GF-D8 (cell line): Measurements from ENCODE around the gene TMEM107.
"Not testable (repeated sequence)": the region's sequence is repeated elsewhere in the genome, so short reads cannot be mapped to it uniquely, and the experiment has no call there.

Experiments
- DNase-seq: peaks from one replicate; lab custom pipeline; 2025; lab: John Stamatoyannopoulos, UW

TMEM107 gene

DNA sequence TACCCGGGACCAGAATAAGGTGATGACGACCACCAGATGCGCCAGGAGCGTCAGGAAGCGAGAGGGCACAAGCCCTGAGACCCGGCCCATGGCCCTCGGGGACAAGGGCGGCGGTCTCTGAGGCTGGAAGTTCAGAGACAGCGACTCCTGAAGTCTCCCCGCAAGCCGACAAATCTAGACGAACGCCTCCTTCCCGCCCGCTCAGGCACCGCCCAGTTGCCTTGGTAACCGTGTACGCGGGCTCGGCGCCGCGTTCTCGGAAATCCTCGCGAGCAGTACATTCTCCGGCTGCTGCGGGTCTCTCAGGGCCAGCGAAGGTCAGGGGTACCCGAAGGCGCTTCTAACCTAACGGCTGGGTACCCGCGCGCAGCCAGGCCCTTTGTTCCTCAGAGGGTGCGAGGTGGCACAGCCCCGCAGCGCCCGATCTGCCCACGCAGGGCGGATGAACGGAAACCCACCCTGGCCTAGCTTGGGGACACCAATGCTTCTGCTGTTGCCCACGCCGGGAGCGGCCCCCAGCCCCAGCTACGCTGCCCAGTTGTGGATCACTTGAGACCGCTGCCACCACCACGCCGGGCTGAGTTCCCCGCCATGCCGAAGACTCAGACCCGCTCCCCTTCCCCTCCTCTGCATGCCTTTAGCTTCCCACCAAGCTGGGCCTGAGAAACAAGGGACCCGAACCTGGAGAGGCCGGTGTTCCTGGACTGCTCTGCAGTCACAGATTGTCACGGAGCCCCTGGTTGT is at the start of gene TMEM107:
Gene TMEM107 (minus strand): TSS at position 184 of the 744 bp plus-strand sequence. CDS start 94 bp downstream, at position 90.
- DNase-seq: peak; percentile 64

DNA sequence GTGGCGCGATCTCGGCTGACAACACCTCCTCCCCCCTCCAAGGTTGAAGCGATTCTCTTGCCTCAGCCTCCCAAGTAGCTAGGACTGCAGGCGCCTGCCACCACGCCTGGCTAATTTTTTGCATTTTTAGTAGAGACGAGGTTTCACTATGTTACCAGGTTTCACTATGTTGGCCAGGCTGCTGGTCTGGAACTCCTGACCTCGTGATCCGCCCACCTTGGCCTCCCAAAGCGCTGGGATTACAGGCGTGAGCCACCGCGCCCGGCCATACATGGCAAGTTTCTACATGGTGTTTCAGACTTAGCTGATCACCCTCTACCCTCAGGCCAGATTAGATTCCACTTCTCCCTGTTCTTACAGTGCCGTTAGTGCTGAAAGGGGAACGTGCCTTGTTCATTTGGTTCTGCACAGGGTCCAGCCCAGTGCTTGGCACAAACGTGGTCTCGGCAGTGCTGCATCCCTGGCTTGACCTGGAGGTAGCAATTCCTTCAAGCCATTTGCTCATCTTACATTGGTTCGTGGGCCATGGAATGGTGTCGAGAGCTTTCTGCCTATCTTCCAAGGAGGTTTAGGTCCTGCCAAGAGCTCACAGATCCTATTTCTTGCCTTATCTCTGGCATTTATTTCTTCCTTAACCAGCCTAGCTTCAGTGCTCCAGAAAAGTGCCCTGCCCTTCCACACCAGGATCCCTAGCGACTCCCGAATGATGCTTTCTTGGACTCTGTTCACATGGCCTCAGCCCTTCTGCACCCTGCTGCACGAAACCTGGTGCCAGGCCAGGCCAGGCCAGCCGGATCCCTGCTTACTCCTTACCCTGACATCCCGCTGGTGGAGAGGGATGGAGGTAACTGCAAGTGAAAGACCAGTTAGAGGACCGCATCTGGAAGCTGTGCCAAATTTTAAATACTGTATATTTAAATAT is 49.0 kb upstream of the TMEM107 start:
- DNase-seq: no peak

DNA sequence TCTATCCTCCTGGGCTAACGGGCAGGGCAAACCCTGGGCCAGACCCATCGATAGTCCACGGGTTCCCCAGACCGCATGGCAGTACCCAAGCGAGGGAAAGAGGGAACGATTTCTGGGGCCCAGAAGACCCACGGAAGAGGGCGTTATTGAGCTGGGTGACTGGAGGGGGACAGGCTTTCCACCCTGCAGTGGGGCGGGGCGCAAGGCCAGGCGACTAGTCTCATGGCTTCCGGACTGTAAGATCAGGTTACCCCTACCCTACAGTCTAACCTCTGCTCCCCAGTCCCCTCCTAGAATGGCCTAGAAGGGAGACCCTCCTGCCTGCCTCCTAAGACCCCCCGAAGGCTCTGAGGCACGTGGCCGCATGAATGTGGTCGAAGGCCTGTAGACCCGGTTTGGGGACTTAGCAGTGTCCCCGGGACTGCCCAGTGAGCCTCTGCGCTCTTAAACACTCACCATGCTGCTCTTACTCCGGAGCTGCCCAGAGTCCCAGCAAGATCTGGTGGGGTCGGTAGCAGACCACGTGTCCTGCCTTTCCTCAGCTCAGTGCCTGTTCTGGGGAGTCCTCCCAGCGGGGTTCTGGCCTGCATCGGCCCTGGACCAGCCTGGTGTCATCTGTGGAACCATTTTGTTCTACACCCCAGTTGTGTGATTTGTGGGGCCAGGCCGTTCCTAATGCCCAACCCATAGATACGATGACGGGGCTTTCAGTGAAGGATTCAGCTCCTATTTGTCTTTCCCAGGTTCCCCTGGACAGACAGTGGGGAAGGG is 47.4 kb upstream of the TMEM107 start:
- peak; percentile 51 for DNase-seq

DNA sequence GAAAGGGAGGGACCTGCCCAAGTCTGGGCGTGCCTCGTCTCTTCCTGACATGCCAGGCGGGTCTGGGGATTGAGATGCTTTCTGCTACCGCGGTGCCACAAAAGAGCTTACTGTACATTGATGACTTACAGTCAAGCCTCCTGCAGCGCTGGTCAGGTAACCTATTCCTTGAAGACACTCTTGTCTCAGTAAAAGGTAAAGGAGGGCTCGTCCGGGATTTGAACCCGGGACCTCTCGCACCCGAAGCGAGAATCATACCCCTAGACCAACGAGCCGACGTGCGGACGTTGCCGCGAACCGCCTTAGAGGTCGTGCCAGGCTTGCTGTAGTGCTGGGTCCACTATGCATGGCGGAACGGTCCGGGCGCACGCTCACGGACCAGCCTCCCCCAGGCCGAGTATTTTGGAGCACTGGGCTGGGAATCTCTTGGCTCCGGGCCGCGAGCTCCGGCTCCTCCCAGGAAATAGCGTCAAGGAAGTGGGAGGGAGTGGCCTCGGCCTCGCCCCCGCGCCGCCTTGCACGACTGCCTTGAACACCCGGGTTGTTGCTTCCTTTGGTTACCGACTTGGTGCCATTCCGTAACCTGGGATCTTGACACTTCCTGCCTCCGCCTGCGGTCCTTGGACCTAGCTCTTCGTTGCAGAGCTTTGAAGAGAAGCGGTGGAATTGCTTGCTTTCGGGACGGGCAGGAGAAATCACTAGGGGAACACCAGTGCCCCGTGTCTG is 46.6 kb upstream of the TMEM107 start:
- peak; percentile 70 for DNase-seq

DNA sequence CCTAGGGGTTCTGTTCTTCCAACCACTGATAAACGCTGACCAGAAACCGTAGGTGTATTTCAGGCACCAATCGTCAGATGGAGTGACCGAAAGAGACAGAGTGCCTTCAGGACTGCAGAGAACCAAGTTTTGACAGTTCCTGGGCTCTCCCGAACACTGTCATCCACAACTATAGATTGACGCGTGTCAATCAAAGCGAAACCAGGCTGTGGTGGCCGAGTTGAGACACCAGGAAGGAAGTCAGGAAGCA is 46.1 kb upstream of the TMEM107 start:
- DNase-seq: no peak

DNA sequence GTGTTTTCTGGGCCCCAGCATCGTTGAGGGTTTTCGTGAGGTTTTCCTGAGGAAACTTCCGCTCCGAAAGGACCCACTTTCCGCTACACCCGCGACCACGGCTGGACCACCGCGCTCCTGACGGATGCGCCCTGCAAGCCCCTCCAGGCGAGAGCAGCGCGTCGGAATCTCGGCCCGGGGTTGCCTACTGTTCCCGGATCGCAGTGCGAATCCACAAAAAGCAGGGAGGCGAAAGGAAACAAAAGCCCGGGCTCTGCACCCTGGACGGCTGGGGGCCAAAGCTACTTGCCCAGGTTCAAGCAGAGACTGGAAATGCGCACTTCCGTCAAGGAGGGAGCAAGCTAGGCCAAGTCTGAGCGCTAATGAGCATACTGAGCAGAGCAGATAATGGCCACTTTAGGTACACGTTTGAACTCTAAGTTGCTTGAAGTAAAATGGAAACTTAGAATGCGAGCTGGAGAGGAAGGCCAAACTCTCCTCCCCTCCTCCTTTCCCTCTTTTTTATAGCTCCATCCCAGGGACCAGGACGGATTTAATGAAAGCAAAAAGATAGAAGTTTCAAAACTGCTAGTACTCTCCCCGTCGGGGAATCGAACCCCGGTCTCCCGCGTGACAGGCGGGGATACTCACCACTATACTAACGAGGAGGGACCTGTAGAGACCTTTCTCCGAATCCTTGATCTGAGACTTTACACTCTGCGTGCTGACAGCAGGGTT is 45.6 kb upstream of the TMEM107 start:
- peak; percentile 48 for DNase-seq

DNA sequence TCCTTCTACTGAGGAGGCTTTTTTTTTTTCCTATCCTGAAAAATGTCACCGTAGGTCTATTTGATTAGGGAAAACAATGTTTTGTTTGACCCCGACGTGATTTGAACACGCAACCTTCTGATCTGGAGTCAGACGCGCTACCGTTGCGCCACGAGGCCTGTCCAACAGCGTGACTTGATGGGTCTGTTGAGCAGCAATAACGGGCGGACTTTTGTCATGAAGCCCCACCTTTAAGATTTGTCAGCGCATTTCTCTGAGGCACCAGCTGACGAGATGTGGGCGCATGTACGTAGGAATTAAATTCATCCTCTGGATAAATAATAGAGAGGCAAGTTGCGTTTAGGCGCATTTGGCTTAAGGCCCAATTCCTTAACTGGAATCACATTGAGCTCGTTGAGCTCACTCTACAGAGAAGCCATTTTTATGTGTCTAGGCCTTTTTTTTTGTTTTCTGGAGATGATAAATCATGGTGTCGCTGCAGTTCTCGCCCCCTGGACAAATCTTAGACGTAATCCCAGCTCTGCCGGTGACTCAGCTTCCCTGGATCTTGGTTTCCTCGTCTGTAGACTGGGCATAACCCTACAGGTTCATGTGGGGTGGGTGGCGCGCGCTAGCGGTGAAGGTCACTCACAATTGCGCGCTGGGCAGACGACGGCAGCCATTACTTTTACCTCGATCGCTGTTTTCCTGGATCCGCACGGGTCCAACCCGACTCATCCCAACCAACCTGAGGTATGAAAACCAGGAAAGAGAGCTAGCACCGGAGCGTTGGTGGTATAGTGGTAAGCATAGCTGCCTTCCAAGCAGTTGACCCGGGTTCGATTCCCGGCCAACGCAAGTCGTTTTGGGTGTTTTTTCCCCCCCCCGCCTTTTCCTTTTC is 44.8 kb upstream of the TMEM107 start:
- DNase-seq: peak; percentile 25

DNA sequence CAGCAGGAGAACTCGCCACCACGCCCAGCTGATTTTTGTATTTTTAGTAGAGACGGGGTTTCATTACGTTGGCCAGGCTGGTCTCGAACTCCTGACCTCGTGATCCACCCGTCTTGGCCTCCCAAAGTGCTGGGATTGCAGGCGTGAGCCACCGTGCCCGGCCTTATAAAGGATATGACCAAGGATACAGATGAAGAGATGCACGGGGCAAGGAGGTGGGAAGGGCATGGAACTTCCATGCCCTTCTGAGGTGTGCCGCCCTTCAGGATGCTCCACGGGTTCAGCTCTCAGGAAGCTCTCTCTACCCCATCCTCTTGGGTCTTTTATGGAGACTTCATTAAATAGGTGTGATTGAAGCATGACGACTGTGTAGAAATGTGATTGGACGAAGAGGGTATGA is 37.8 kb upstream of the TMEM107 start:
- DNase-seq: not testable (repeated sequence)

DNA sequence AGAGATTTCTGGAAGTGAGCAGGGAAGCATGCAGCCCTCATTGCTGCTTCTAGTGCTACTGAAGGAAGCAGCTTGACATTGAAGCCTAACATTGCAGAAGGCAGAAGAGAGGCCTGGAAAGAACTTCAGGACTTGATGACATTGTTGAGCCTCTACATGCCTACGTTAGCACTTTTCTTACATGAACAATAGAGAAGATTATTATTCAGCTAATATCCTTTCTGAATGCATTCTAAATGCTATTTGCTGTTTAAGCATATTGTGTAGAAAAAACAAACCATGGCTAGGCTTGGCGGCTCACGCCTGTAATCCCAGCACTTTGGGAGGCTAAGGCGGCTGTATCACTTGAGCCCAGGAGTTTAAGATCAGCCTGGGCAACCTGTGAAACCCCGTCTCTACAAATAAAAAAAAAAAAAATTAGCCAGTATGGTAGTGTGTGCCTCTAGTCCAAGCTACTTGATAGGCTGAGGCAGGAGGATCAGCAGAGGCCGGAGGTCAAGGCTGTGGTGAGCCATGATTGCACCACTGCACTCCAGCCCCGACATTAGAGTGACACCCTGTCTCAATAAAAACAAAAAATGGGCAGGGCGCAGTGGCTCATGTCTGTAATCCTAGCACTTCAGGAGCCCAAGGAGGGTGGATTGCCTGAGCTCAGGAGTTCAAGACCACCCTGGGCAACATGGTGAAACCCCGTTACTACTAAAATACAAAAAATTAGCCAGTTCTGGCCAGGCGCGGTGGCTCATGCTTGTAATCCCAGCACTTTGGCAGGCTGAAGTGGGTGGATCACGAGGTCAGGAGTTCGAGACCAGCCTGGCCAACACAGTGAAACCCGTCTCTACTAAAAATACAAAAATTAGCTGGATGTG is 36.4 kb upstream of the TMEM107 start:
- DNase-seq: peak; percentile 0

DNA sequence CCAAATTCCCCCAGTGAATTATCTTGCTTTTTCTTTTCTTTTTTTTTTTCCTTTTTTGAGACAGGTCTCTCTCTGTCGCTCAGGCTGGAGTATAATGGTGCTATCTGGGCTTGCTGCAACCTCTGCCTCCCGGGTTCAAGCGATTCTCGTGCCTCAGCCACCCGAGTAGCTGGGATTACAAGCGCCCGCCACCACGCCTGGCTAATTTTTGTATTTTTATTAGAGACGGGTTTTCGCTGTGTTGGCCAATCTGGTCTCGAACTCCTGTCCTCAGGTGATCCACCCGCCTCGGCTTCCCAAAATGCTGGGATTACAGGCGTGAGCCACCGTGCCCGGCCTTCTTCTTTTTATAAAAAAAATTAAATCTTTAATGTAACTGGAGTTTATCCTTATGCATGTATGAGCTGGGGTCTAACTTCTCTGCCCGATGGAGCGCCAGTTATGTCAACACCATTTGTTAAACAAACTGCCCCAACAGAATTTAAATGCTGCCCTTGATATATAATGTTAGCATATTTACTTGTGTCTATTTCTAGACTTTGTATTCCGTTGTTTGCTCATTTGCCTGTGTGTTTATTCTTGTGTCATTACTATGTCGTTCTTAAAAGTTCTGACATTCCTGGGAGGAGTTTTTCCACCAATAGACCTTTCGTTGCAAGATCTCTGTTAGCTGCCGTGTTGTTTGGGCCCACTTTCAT is 34.7 kb upstream of the TMEM107 start:
- peak; percentile 0 for DNase-seq

DNA sequence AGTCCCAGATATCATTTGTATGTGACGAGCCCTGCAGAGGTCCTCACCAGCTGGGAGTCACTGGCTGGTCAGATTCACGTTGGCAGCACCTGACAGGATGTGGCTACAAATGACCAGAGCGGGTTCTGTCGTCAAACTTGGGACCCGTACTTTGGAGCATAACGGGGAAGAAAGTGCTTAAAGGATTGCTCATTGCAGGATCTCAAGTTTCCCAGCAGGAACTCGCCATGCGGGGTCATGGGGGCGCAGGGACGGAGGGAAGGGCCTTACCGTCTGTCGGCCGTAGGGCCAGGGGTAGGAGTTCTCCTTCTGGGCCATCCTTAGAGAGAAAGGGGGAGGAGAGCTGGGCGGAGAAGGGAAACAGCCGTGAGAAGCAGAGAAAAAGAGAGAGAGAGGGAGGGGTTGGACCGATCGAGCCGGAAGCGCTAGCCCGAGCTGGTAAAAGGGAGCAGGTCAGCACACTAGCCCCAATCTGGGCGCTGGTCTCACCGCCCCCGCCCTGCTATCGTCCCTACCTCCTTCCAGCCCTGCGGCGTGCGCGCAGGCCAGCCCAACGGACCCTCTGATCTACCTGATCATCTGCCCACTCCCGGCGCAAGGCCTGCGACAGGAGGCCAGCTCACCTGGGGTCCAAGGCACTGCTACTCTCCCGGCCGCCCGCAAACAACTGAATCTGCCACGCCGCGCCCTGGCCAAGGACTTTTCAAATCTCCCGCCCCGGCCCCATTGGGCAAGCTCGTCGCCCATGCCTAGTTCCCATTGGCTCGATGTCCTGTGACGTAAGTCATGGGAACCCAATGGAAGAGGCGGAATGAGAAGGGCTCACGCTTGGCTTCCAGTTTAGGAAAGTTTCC is 34.0 kb upstream of the TMEM107 start, which contains the start of gene AURKB:
Gene AURKB (minus strand): TSS at position 669 of the 854 bp plus-strand sequence. CDS start 351 bp downstream, at position 318.
- peak; percentile 64 for DNase-seq

DNA sequence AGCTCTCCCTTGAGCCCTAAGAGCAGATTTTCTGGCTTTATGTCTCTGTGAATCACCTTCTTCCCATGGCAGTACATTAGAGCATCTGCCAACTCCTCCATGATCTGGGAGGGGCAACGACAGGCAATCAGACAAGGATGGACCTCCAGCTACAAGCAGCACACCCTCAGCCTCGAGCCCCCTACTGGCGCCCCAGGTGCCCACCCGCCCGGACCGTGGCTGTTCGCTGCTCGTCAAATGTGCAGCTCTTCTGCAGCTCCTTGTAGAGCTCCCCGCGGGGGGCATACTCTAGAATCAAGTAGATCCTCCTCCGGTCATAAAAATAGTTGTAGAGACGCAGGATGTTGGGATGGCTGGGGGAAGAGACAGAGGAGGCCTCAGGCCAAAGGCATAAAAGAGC is 30.4 kb upstream of the TMEM107 start:
- DNase-seq: no peak

DNA sequence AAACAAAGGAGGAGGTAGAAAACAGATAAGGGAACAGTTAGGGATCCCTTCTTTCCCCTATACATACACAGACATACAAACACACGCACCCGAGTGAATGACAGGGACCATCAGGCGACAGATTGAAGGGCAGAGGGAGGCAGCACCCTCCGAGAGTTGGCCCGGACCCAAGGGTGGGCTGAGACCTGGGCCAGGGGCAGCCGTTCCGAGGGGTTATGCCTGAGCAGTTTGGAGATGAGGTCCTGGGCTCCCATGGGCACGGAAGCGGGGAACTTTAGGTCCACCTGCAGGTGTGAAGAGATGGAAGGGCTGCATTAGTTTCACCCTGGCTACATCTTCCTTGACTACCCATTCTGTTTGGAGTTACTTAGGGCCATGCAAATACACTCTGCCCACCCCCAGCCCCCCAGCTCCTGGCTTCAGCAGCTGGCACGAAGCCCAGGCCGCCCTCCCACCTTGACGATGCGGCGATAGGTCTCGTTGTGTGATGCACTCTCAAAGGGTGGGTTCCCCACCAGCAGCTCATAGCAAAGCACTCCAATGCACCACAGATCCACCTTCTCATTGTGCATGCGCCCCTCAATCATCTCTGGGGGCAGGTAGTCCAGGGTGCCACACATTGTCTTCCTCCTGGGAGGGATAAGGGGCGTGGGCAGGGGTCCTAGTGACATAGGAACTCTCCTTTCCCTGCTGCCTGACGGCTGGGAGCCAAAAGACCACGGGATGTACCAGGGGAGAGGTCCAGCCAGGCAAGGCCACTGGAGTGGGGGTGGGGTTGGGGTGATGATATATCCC is 28.8 kb upstream of the TMEM107 start:
- no peak for DNase-seq

DNA sequence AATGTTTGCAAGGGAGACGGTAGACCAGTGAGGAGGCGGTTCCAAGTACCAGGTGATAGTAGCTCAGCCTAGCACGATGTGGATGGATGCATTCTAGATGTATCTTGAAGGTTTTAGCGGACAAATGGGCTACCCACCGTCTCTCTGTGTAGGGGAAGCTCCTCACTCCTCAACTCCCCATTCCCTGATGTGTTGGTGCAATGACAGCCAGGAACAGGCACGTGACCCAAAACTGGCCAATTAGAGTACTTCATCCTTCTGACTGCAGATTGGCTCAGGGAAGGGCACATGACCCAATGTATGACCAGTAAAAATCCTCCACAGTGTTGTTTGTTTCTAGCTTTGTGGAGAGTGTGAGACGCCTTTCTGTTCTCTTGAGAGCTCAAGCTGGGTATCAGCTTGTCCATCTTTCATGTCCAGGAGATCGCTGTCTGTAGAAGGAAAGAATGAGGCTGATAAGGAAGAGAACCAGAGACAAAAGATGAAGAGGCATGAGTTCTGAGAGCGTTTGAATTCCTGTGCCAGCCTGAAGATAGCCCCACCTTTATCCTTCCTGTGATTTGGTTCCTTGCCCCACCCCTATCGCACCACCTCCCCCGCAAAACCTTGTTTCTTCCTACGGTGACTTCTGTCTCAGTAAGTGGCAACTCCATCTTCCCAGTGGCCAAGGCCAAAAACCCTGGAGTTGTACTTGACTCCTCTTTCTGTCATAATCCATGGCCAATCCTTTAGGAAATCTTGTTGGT is 16.1 kb upstream of the TMEM107 start:
- no peak for DNase-seq

DNA sequence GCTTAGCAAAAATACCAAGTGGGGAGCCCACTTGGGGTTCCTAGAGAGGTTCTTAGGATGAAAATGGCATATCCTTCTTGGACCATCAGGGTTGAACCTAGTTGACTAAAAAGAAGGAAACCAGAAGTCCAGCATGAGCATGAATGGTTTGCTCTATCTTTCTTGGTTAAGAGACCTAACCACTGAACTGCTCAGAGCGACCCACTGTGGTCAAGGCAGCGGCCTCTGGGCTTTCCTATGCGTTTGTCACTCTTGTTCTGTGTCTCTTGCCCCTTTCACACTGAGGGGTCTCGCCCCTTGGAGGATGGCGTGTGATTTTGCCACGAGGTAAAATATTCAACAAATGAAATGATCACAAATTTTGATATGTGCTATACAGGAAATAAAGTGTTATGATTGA is 14.3 kb upstream of the TMEM107 start:
- DNase-seq: peak; percentile 24
